HCT116 (cell line): Measurements from ENCODE around the gene ATP8A2. TPM values are rescaled to one million over a fixed set of nuclear protein-coding genes. Genes with fewer than 3 reads are reported as not detected.

Experiments used
- ATAC-seq: fragments of 200-7000 bp; cut with Tn5 transposase; 2 replicates; pipeline ENCODE4 v1.9.1; 2020; ENCODE audit warnings: mild to moderate bottlenecking, moderate library complexity
- BruUV-seq: library from RNA; stranded (reverse); fragments of 400-500 nt; replicated peaks from 2 replicates; lab custom pipeline; 2021; lab: Mats Ljungman, UMichigan
- CTCF ChIA-PET: fragments of 300-600 bp; sonication (Branson Sonifier 250); formaldehyde crosslinking; loops from one replicate; lab custom pipeline; 2021; ENCODE audit warnings: antibody characterized with exemption; lab: Charles Lee
- POLR2A ChIA-PET: fragments of 300-600, 350-600 bp; sonication (Branson Sonifier 250); formaldehyde crosslinking; loops from one replicate; lab custom pipeline; 2021; ENCODE audit warnings: antibody characterized with exemption; lab: Charles Lee
- RAD21 ChIA-PET, 2 experiments: fragments of 300-600 bp; sonication (Branson Sonifier 250); formaldehyde crosslinking; loops; one replicate each; lab custom pipeline; 2023; ENCODE audit warnings: low total read pairs in 2 of 2; ENCODE audit not compliant: uncharacterized antibody in 2 of 2, unreplicated experiment in 2 of 2, low non-redundant PET in 1 of 2; lab: Charles Lee
- DNase-seq: peaks from one replicate; pipeline ENCODE4 v3.0.0-alpha.2; 2010; ENCODE audit warnings: low read depth, low spot score
- H2AFZ ChIP-seq: fragments of 200-600 bp; shearing (Covaris generic), sonication (generic); 2 replicates; pipeline ENCODE4 v1.6.1; 2017; ENCODE audit warnings: low read depth, mixed run types, mixed read lengths, antibody characterized with exemption, low read length; ENCODE audit not compliant: poor library complexity, severe bottlenecking
- H3K27ac ChIP-seq: 2 replicates; pipeline ENCODE4 v1.5.1; 2012; ENCODE audit warnings: low read depth, low read length
- H3K27me3 ChIP-seq: fragments of 200-600 bp; sonication (generic); 2 replicates; pipeline ENCODE4 v1.6.1; 2016; ENCODE audit warnings: mixed run types, low read length, mixed read lengths; ENCODE audit not compliant: insufficient read depth
- H3K36me3 ChIP-seq, 2 experiments: fragments of 200-500 bp in 1 of 2; fragments of 200-600 bp in 1 of 2; sonication (Bioruptor generic) in 1 of 2; sonication (generic) in 1 of 2; 2 replicates each; pipeline versions ENCODE4 v1.5.1 to v1.6.1; 2014 to 2016; ENCODE audit warnings: low read length in 2 of 2, inconsistent platforms in 1 of 2, mixed read lengths in 1 of 2, mixed run types in 1 of 2; ENCODE audit not compliant: insufficient read depth in 2 of 2, control insufficient read depth in 1 of 2
- H3K4me1 ChIP-seq, 2 experiments: fragments of 200-600 bp in 1 of 2; sonication (generic) in 1 of 2; 2 replicates each; pipeline versions ENCODE4 v1.5.1 to v1.6.1; 2012 to 2017; ENCODE audit warnings: low read length in 2 of 2, inconsistent platforms in 1 of 2, mild to moderate bottlenecking in 1 of 2, mixed read lengths in 1 of 2, mixed run types in 1 of 2, moderate library complexity in 1 of 2; ENCODE audit not compliant: insufficient read depth in 2 of 2, control insufficient read depth in 1 of 2
- H3K4me2 ChIP-seq: fragments of 200-600 bp; sonication (generic); 2 replicates; pipeline ENCODE4 v1.6.1; 2017; ENCODE audit warnings: mixed run types, low read length, mixed read lengths
- H3K4me3 ChIP-seq, 2 experiments: fragments of 200-600 bp in 1 of 2; sonication (generic) in 1 of 2; replicated peaks in 1 of 2; 2 replicates each; pipeline ENCODE4 v1.5.1; 2011 to 2016; ENCODE audit warnings: low read length in 2 of 2, control low read depth in 1 of 2, low read depth in 1 of 2, mild to moderate bottlenecking in 1 of 2, mixed read lengths in 1 of 2, mixed run types in 1 of 2
- H3K79me2 ChIP-seq: fragments of 200-600 bp; sonication (generic); 2 replicates; pipeline ENCODE4 v1.6.1; 2017; ENCODE audit warnings: mild to moderate bottlenecking, mixed run types, low read length, moderate library complexity, mixed read lengths; ENCODE audit not compliant: insufficient read depth
- H3K9ac ChIP-seq: fragments of 200-600 bp; sonication (generic); 2 replicates; pipeline ENCODE4 v1.6.1; 2016; ENCODE audit warnings: low read length, mixed read lengths
- H3K9me2 ChIP-seq: fragments of 200-600 bp; sonication (generic), shearing (Covaris generic); 2 replicates; pipeline ENCODE4 v1.6.1; 2017; ENCODE audit warnings: mixed run types, mild to moderate bottlenecking, moderate library complexity; ENCODE audit not compliant: insufficient read depth
- H3K9me3 ChIP-seq, 2 experiments: fragments of 200-500 bp in 1 of 2; fragments of 200-600 bp in 1 of 2; sonication (Bioruptor generic) in 1 of 2; sonication (generic) in 1 of 2; 2 replicates each; pipeline ENCODE4 v1.6.1; 2014 to 2017; ENCODE audit warnings: low read length in 2 of 2, mixed read lengths in 2 of 2, inconsistent platforms in 1 of 2, low read depth in 1 of 2, mild to moderate bottlenecking in 1 of 2, mixed run types in 1 of 2, moderate library complexity in 1 of 2; ENCODE audit not compliant: control insufficient read depth in 1 of 2, insufficient read depth in 1 of 2
- H4K20me1 ChIP-seq: fragments of 200-600 bp; sonication (generic), shearing (Covaris generic); 2 replicates; pipeline ENCODE4 v1.6.1; 2017; ENCODE audit warnings: mixed run types, mild to moderate bottlenecking, moderate library complexity; ENCODE audit not compliant: insufficient read depth
- EGR1 ChIP-seq: IDR thresholded peaks from 2 replicates; pipeline ENCODE4 v1.6.1; 2012; ENCODE audit warnings: low read depth
- ELF1 ChIP-seq: IDR thresholded peaks from 2 replicates; pipeline ENCODE4 v1.6.1; 2012; ENCODE audit warnings: low read depth, borderline replicate concordance
- MAX ChIP-seq: IDR thresholded peaks from 2 replicates; pipeline ENCODE4 v1.6.1; 2012
- RAD21 ChIP-seq: IDR thresholded peaks from 2 replicates; pipeline ENCODE4 v1.6.1; 2012; ENCODE audit warnings: low read depth, mild to moderate bottlenecking
- SRF ChIP-seq: IDR thresholded peaks from 2 replicates; pipeline ENCODE4 v1.6.1; 2012; ENCODE audit warnings: low read depth
- TCF7L2 ChIP-seq: IDR thresholded peaks from 2 replicates; pipeline ENCODE4 v1.7.0; 2011; ENCODE audit warnings: borderline replicate concordance, inconsistent platforms; ENCODE audit not compliant: insufficient read depth, insufficient read length; ENCODE audit errors: extremely low read depth
- YY1 ChIP-seq: IDR thresholded peaks from 2 replicates; pipeline ENCODE4 v1.6.1; 2011; ENCODE audit warnings: low read length, low read depth, moderate library complexity, mild to moderate bottlenecking; ENCODE audit not compliant: insufficient replicate concordance; ENCODE audit errors: extremely low read depth
- ZFX ChIP-seq: fragments of 450-650 bp; IDR thresholded peaks from 2 replicates; pipeline ENCODE4 v1.6.1; 2017
- ZNF274 ChIP-seq: fragments of 200-500 bp; sonication (Bioruptor generic); IDR thresholded peaks from 2 replicates; pipeline ENCODE4 v1.6.1; 2014; ENCODE audit warnings: mild to moderate bottlenecking, low read depth, low read length, inconsistent platforms
- intact Hi-C: fragments of 100-400 bp; cut with micrococcal nuclease; formaldehyde crosslinking; loops from 2 replicates; pipeline ENCODE4 v1.10.0; 2022
- total RNA-seq: library from RNA; stranded (reverse); gene quantifications from one replicate; pipeline ENCODE4 v1.2.1, GENCODE V29; 2021; ENCODE audit not compliant: unreplicated experiment
- TF ChIP-seq, protein P1 (sequence below), 3 experiments: fragments of 200-600 bp in 1 of 3; sonication (generic) in 1 of 3; IDR thresholded peaks in 2 of 3; conservative IDR thresholded peaks in 1 of 3; 2 replicates each; pipeline ENCODE4 v1.5.1; 2012 to 2017; ENCODE audit warnings: low read depth in 2 of 3, low read length in 2 of 3, antibody characterized with exemption in 1 of 3, borderline replicate concordance in 1 of 3, control low read depth in 1 of 3, mild to moderate bottlenecking in 1 of 3, mixed read lengths in 1 of 3, mixed run types in 1 of 3, moderate library complexity in 1 of 3; ENCODE audit not compliant: insufficient read depth in 1 of 3

The ATP8A2 gene
- total RNA-seq, 1 experiment from 2014 or later: not detected

DNA sequence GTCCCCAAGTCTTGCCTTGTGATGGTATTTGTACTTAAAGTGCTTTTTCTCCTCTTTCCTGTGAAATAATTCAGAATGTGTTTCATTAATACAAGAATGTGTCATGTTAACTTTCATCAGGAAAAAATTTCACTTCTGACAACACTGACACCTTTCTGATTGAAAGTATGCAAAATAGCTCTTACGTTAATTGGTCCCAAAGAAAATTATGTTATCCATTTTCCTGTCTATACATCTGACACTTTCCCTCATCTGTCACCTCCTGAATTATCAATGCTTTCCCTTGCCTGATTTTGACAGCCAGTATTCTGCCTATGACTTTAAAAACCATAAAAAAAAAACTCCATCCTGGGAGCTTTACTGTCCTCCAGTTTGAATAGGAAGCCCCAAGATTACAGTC is 336.5 kb downstream of the ATP8A2 start:
- no peak for ATAC-seq
- ChIA-PET POLR2A (no interaction called here), CTCF (no interaction called here), RAD21 (no interaction called here)
- Histone ChIP-seq H3K4me2 (no peak overlapping the region), H4K20me1 (no peaks in the 10 kb centered on the region), H3K9me2 (no peaks in the 10 kb centered on the region), H3K79me2 (no peaks in the 10 kb centered on the region)
- intact Hi-C loops: no loop called here
- TF ChIP-seq YY1 (no peak), TCF7L2 (no peak), EGR1 (no peak), MAX (no peak), RAD21 (no peak)
- TF ChIP-seq, all 23 proteins: peak for 0
- Histone ChIP-seq H3K4me3 (no peak overlapping the region), H3K36me3 (no peaks in the 10 kb centered on the region), H3K27ac (no peak overlapping the region), H3K9ac (no peak overlapping the region), H3K9me3 (no peaks in the 10 kb centered on the region), H3K27me3 (peaks cover 27% of the 10 kb centered on the region), H2AFZ (no peak overlapping the region), H3K4me1 (no peaks in the 10 kb centered on the region)
- no peak for DNase-seq
- no TSS peak for BruUV-seq

DNA sequence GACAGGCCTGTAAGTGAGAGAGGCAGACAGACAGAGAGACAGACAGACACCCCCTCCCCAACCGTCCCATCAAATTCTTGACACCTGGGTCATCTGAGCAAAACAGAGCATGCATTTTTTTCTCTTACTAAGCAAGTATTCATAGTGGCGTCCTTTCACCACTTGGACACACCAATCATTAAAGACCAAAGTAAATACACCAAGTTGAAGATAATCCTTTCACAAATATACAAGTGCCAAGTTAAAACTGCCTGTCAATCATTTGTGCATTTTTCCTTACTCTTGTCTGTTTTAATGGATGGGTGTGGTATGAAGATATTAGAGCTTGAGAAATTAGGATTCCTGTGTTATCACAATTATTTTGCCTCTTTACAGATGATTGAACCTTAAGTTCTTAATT is 337.3 kb downstream of the ATP8A2 start:
- POLR2A ChIA-PET: no interaction called here
- Histone ChIP-seq H3K27me3 (peaks cover 31% of the 10 kb centered on the region), H3K9ac (no peak overlapping the region), H4K20me1 (no peaks in the 10 kb centered on the region), H2AFZ (no peak overlapping the region), H3K79me2 (no peaks in the 10 kb centered on the region), H3K4me1 (no peaks in the 10 kb centered on the region)
- DNase-seq: no peak
- RAD21 ChIA-PET: no interaction called here
- intact Hi-C loops: no loop called here
- no peak for ATAC-seq
- no TSS peak for BruUV-seq
- TF ChIP-seq, protein P1, sequence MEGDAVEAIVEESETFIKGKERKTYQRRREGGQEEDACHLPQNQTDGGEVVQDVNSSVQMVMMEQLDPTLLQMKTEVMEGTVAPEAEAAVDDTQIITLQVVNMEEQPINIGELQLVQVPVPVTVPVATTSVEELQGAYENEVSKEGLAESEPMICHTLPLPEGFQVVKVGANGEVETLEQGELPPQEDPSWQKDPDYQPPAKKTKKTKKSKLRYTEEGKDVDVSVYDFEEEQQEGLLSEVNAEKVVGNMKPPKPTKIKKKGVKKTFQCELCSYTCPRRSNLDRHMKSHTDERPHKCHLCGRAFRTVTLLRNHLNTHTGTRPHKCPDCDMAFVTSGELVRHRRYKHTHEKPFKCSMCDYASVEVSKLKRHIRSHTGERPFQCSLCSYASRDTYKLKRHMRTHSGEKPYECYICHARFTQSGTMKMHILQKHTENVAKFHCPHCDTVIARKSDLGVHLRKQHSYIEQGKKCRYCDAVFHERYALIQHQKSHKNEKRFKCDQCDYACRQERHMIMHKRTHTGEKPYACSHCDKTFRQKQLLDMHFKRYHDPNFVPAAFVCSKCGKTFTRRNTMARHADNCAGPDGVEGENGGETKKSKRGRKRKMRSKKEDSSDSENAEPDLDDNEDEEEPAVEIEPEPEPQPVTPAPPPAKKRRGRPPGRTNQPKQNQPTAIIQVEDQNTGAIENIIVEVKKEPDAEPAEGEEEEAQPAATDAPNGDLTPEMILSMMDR (IDR thresholded peaks at IDR 0.05 in 2 of 3, conservative IDR thresholded peaks at IDR 0.05 in 1 of 3; ENCODE audit: borderline replicate concordance in 1 of 3, insufficient read depth in 1 of 3, low read depth in 2 of 3, low read length in 2 of 3): no peak
- TF ChIP-seq ELF1 (no peak), SRF (no peak), MAX (no peak), YY1 (no peak), ZFX (no peak), ZNF274 (no peak)
- TF ChIP-seq, all 23 proteins: peak for 0
- Histone ChIP-seq H3K27ac (no peak overlapping the region), H3K9me3 (no peaks in the 10 kb centered on the region), H3K4me2 (no peak overlapping the region), H3K36me3 (no peaks in the 10 kb centered on the region), H3K9me2 (no peaks in the 10 kb centered on the region), H3K4me3 (no peak overlapping the region)
- CTCF ChIA-PET: no interaction called here
